IMR-90 (cell line): Measurements from ENCODE around the gene EVA1C. TPM values are rescaled to one million over a fixed set of nuclear protein-coding genes. Genes with fewer than 3 reads are reported as not detected.

Source experiments
- ATAC-seq: fragments of 200-7000 bp; cut with Tn5 transposase; 2 replicates; pipeline ENCODE4 v1.9.1; 2020; ENCODE audit warnings: low read depth, mild to moderate bottlenecking, moderate library complexity
- BruUV-seq: library from RNA; stranded (reverse); fragments of 400-500 nt; replicated peaks from 2 replicates; lab custom pipeline; 2021; lab: Mats Ljungman, UMichigan
- CTCF ChIA-PET: fragments of 300-600 bp; formaldehyde crosslinking; extraction: SDS; loops from one replicate; lab custom pipeline; 2021; ENCODE audit warnings: antibody characterized with exemption; lab: Yijun Ruan, JAX
- POLR2A ChIA-PET: fragments of 300-600 bp; sonication (Branson Sonifier 250); formaldehyde crosslinking; loops from one replicate; lab custom pipeline; 2022; ENCODE audit warnings: antibody characterized with exemption; ENCODE audit not compliant: unreplicated experiment; lab: Charles Lee
- DNase-seq: peaks from one replicate; pipeline ENCODE4 v3.0.0; 2013
- H2AFZ ChIP-seq: replicated peaks from 2 replicates; pipeline ENCODE3; 2013; ENCODE audit warnings: low read length, mild to moderate bottlenecking; ENCODE audit not compliant: poor library complexity
- H2AK5ac ChIP-seq: 2 replicates; pipeline ENCODE4 v1.6.1; 2013; ENCODE audit warnings: low read depth, low read length, inconsistent platforms
- H2AK9ac ChIP-seq: replicated peaks from 2 replicates; pipeline ENCODE3; 2013; ENCODE audit warnings: mild to moderate bottlenecking, low read depth, low read length, moderate library complexity; ENCODE audit not compliant: poor library complexity
- H2BK120ac ChIP-seq: 2 replicates; pipeline ENCODE4 v1.6.1; 2013; ENCODE audit warnings: low read depth, low read length, inconsistent platforms
- H2BK15ac ChIP-seq: 3 replicates; pipeline ENCODE4 v1.6.1; 2013; ENCODE audit warnings: low read depth, low read length, inconsistent platforms
- H2BK20ac ChIP-seq: 2 replicates; pipeline ENCODE4 v1.6.1; 2013; ENCODE audit warnings: low read depth, mild to moderate bottlenecking, inconsistent platforms, low read length, moderate library complexity
- H2BK5ac ChIP-seq: 2 replicates; pipeline ENCODE4 v1.6.1; 2013; ENCODE audit warnings: mild to moderate bottlenecking, low read depth, low read length, inconsistent platforms; ENCODE audit not compliant: poor library complexity, severe bottlenecking
- H3K14ac ChIP-seq: replicated peaks from 2 replicates; pipeline ENCODE4 v1.6.1; 2013; ENCODE audit warnings: low read depth, low read length, inconsistent platforms
- H3K18ac ChIP-seq: 2 replicates; pipeline ENCODE4 v1.6.1; 2013; ENCODE audit warnings: low read depth, low read length, control low read depth
- H3K23ac ChIP-seq: 2 replicates; pipeline ENCODE4 v1.6.1; 2013; ENCODE audit warnings: low read depth, low read length, inconsistent platforms
- H3K27ac ChIP-seq: 2 replicates; pipeline ENCODE4 v1.5.1; 2013; ENCODE audit warnings: mild to moderate bottlenecking, control low read depth, low read length; ENCODE audit not compliant: insufficient read depth
- H3K27me3 ChIP-seq: 2 replicates; pipeline ENCODE4 v1.6.1; 2013; ENCODE audit warnings: low read length; ENCODE audit not compliant: control insufficient read depth, insufficient read depth
- H3K36me3 ChIP-seq: 2 replicates; pipeline ENCODE4 v1.6.1; 2013; ENCODE audit warnings: low read length, mixed read lengths; ENCODE audit not compliant: control insufficient read depth, insufficient read depth
- H3K4ac ChIP-seq: 2 replicates; pipeline ENCODE4 v1.6.1; 2013; ENCODE audit warnings: low read depth, low read length, inconsistent platforms
- H3K4me1 ChIP-seq: 2 replicates; pipeline ENCODE4 v1.6.1; 2013; ENCODE audit warnings: low read length, mixed read lengths; ENCODE audit not compliant: control insufficient read depth, insufficient read depth
- H3K4me2 ChIP-seq: 2 replicates; pipeline ENCODE4 v1.6.1; 2013; ENCODE audit warnings: low read depth, mild to moderate bottlenecking, control low read depth, low read length, moderate library complexity
- H3K4me3 ChIP-seq: 2 replicates; pipeline ENCODE4 v1.5.1; 2013; ENCODE audit warnings: low read depth, mild to moderate bottlenecking, control low read depth, low read length, moderate library complexity; ENCODE audit not compliant: insufficient read depth
- H3K56ac ChIP-seq: 2 replicates; pipeline ENCODE4 v1.6.1; 2013; ENCODE audit warnings: low read length, inconsistent platforms; ENCODE audit not compliant: insufficient read depth; ENCODE audit errors: extremely low read depth
- H3K79me1 ChIP-seq, 2 experiments: 2 replicates each; pipeline ENCODE4 v1.6.1; 2013; ENCODE audit warnings: low read length in 2 of 2, inconsistent platforms in 1 of 2, low read depth in 1 of 2
- H3K9ac ChIP-seq: 2 replicates; pipeline ENCODE4 v1.6.1; 2013; ENCODE audit warnings: low read depth, low read length, control low read depth
- H3K9me1 ChIP-seq: 2 replicates; pipeline ENCODE4 v1.6.1; 2013; ENCODE audit warnings: low read length, inconsistent platforms; ENCODE audit not compliant: insufficient read depth
- H3K9me3 ChIP-seq: 2 replicates; pipeline ENCODE4 v1.6.1; 2013; ENCODE audit warnings: low read length; ENCODE audit not compliant: control insufficient read depth, insufficient read depth
- H4K20me1 ChIP-seq: 2 replicates; pipeline ENCODE4 v1.6.1; 2013; ENCODE audit warnings: low read length, inconsistent platforms; ENCODE audit not compliant: insufficient read depth
- H4K5ac ChIP-seq: 2 replicates; pipeline ENCODE4 v1.6.1; 2013; ENCODE audit warnings: mild to moderate bottlenecking, low read depth, low read length, control low read depth
- H4K8ac ChIP-seq, 2 experiments: 2 replicates each; pipeline ENCODE4 v1.6.1; 2013; ENCODE audit warnings: low read depth in 2 of 2, low read length in 2 of 2, control low read depth in 1 of 2, inconsistent platforms in 1 of 2
- H4K91ac ChIP-seq: 2 replicates; pipeline ENCODE4 v1.6.1; 2013; ENCODE audit warnings: low read depth, low read length, inconsistent platforms; ENCODE audit not compliant: insufficient read depth
- CHD1 ChIP-seq: IDR thresholded peaks from 2 replicates; pipeline ENCODE4 v1.6.1; 2012; ENCODE audit warnings: low read depth, low read length, improper control_type of control experiment
- MAZ ChIP-seq: IDR thresholded peaks from 2 replicates; pipeline ENCODE4 v1.6.1; 2012; ENCODE audit warnings: low read depth, mild to moderate bottlenecking, low read length, improper control_type of control experiment, moderate library complexity, borderline replicate concordance
- RAD21 ChIP-seq: IDR thresholded peaks from 2 replicates; pipeline ENCODE4 v1.6.1; 2012; ENCODE audit warnings: low read length, improper control_type of control experiment
- WGBS, 2 experiments: methylation state at CpG; one replicate each; pipeline versions ENCODE4 v1.1.5 to v1.1.7; 2013; ENCODE audit warnings: missing lambda C conversion rate in 2 of 2; ENCODE audit not compliant: insufficient read length in 1 of 2; ENCODE audit errors: extremely low coverage in 2 of 2; 5-methylcytosine and 5-hydroxymethylcytosine counted together
- dilution Hi-C: fragments of 300-500 bp; cut with HindIII; formaldehyde crosslinking; loops from one replicate; pipeline ENCODE4 v1.14.3; 2018; ENCODE audit warnings: low sequenced_read_pairs; ENCODE audit not compliant: unreplicated experiment
- in situ Hi-C: fragments of 300-500 bp; cut with MboI; formaldehyde crosslinking; loops from 3 replicates; pipeline ENCODE4 v1.14.3; 2019; ENCODE audit warnings: low sequenced_read_pairs, inconsistent platforms, mixed read lengths
- intact Hi-C: fragments of 100-400 bp; cut with micrococcal nuclease; formaldehyde crosslinking; loops from 2 replicates; pipeline ENCODE4 v1.10.0; 2022
- polyA plus RNA-seq, 3 experiments: library from polyadenylated mRNA; depleted of rRNA; stranded (reverse); fragments of >200 nt; gene quantifications; 2 replicates each; pipeline ENCODE4 v1.2.3, GENCODE V29; 2012; ENCODE audit warnings: low replicate concordance in 1 of 3
- total RNA-seq: library from RNA; depleted of rRNA; stranded (reverse); fragments of >200 nt; gene quantifications from 2 replicates; pipeline ENCODE4 v1.2.3, GENCODE V29; 2012

The EVA1C gene
- total and polyA plus RNA-seq, 2 of the 4 experiments (the other 2 are of a cell fraction): 0.72 to 1.1 TPM

DNA sequence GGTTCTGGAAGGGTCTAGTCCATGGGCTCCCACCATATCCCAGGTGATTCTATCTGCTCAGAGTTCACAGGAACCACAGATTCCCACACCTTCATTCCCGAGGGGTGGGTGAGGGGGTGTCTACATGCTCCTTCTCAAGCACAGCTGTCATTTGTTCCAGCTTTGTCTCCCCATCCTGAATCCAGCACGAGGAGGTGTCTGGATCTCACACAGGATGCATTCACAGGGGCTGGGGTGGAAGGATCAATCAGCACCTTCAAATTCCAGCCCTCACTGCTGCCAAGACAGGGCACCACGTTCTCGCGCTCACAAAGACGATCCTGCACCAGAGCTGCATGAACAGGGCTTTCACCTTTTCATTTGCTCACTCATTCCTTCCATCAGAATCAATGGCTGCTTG, 120.1 kb downstream of the EVA1C start:
- CTCF ChIA-PET: no interaction called here

More for the DNA sequence above, 120.1 kb downstream of the EVA1C start:
- Histone ChIP-seq H3K9me1 (peaks cover 5% of the 10 kb centered on the region; the same call in 1 of the 2 replicates), H2AK5ac (no peak overlapping the region), H3K4me2 (no peak overlapping the region), H3K4ac (no peak overlapping the region), H4K20me1 (no peaks in the 10 kb centered on the region), H4K5ac (no peak overlapping the region), H3K14ac (no peak overlapping the region), H2AK9ac (no peak overlapping the region), H4K8ac (no peak overlapping the region), H3K23ac (no peak overlapping the region), H4K91ac (no peak overlapping the region), H3K27ac (no peak overlapping the region), H2AFZ (no peak overlapping the region), H3K27me3 (no peaks in the 10 kb centered on the region; the same call in 1 of the 2 replicates), H2BK15ac (no peak overlapping the region), H3K36me3 (no peaks in the 10 kb centered on the region), H3K9ac (no peak overlapping the region), H2BK5ac (no peak overlapping the region), H3K9me3 (peaks cover 2% of the 10 kb centered on the region; the same call in 1 of the 2 replicates), H3K56ac (no peak overlapping the region), H3K4me3 (no peak overlapping the region), H3K79me1 (no peaks in the 10 kb centered on the region), H3K18ac (no peak overlapping the region), H3K4me1 (no peaks in the 10 kb centered on the region), H2BK20ac (no peak overlapping the region), H2BK120ac (no peak overlapping the region)
- no peak for DNase-seq
- intact Hi-C loops: no loop called here
- no peak for ATAC-seq
- TF ChIP-seq MAZ (no peak), RAD21 (no peak), CHD1 (no peak)
- in situ Hi-C loops: no loop called here
- dilution Hi-C loops: no loop called here
- no TSS peak for BruUV-seq
- POLR2A ChIA-PET: no interaction called here
- WGBS, 2 experiments: no CpG with 5 or more reads among the region's 6 CpGs
